HEK293T (cell line): ENCODE results near the gene SAYSD1.

Experiments used
- CTCF ChIA-PET: fragments of 350-600 bp; formaldehyde crosslinking; extraction: SDS; loops from one replicate; lab custom pipeline; 2021; ENCODE audit warnings: antibody characterized with exemption, inconsistent platforms; lab: Yijun Ruan, JAX
- POLR2A ChIA-PET: fragments of 350-600 bp; formaldehyde crosslinking; extraction: SDS; loops from one replicate; lab custom pipeline; 2020; ENCODE audit warnings: antibody characterized with exemption, inconsistent platforms; lab: Yijun Ruan, JAX
- DNase-seq: peaks from one replicate; pipeline ENCODE4 v3.0.0; 2012; ENCODE audit warnings: mixed read lengths; ENCODE audit errors: extremely low spot score
- ARNT ChIP-seq: fragments of 450-650 bp; IDR thresholded peaks from 2 replicates; pipeline ENCODE4 v1.6.1; 2017; ENCODE audit warnings: mild to moderate bottlenecking
- BHLHE40 ChIP-seq: fragments of 450-650 bp; IDR thresholded peaks from 2 replicates; pipeline ENCODE4 v1.6.1; 2016; ENCODE audit warnings: mild to moderate bottlenecking, moderate library complexity, borderline replicate concordance
- CTBP1 ChIP-seq: fragments of 450-650 bp; IDR thresholded peaks from 2 replicates; pipeline ENCODE4 v1.6.1; 2016; ENCODE audit warnings: borderline replicate concordance
- ELF4 ChIP-seq: fragments of 450-650 bp; IDR thresholded peaks from 2 replicates; pipeline ENCODE4 v1.6.1; 2017; ENCODE audit warnings: antibody characterized with exemption
- FOXA1 ChIP-seq: fragments of 450-650 bp; IDR thresholded peaks from 2 replicates; pipeline ENCODE4 v1.6.1; 2016; ENCODE audit warnings: mild to moderate bottlenecking
- FOXK2 ChIP-seq: fragments of 450-650 bp; IDR thresholded peaks from 2 replicates; pipeline ENCODE4 v1.6.1; 2016; ENCODE audit warnings: mild to moderate bottlenecking
- FOXM1 ChIP-seq: fragments of 450-650 bp; IDR thresholded peaks from 2 replicates; pipeline ENCODE4 v1.6.1; 2017; ENCODE audit warnings: mild to moderate bottlenecking, borderline replicate concordance
- HDGF ChIP-seq: fragments of 450-650 bp; IDR thresholded peaks from 2 replicates; pipeline ENCODE4 v1.6.1; 2017; ENCODE audit warnings: antibody characterized with exemption, borderline replicate concordance
- L3MBTL2 ChIP-seq: fragments of 450-650 bp; conservative IDR thresholded peaks from 2 replicates; pipeline ENCODE4 v1.6.1; 2016; ENCODE audit warnings: mild to moderate bottlenecking
- LEF1 ChIP-seq: fragments of 450-650 bp; IDR thresholded peaks from 2 replicates; pipeline ENCODE4 v1.6.1; 2017; ENCODE audit warnings: mild to moderate bottlenecking, borderline replicate concordance
- NFRKB ChIP-seq: fragments of 450-650 bp; IDR thresholded peaks from 2 replicates; pipeline ENCODE4 v1.6.1; 2016; ENCODE audit warnings: mild to moderate bottlenecking, moderate library complexity
- SP1 ChIP-seq: fragments of 450-650 bp; IDR thresholded peaks from 2 replicates; pipeline ENCODE4 v1.6.1; 2017
- SUZ12 ChIP-seq: fragments of 450-650 bp; IDR thresholded peaks from 2 replicates; pipeline ENCODE4 v1.6.1; 2016; ENCODE audit warnings: mild to moderate bottlenecking
- TARDBP ChIP-seq: fragments of 450-650 bp; IDR thresholded peaks from 2 replicates; pipeline ENCODE4 v1.6.1; 2016
- ZNF384 ChIP-seq: fragments of 450-650 bp; IDR thresholded peaks from 2 replicates; pipeline ENCODE4 v1.6.1; 2016
- TF ChIP-seq, protein P1 (sequence below): fragments of 450-650 bp; IDR thresholded peaks from 2 replicates; pipeline ENCODE4 v1.6.1; 2016

The SAYSD1 gene

DNA sequence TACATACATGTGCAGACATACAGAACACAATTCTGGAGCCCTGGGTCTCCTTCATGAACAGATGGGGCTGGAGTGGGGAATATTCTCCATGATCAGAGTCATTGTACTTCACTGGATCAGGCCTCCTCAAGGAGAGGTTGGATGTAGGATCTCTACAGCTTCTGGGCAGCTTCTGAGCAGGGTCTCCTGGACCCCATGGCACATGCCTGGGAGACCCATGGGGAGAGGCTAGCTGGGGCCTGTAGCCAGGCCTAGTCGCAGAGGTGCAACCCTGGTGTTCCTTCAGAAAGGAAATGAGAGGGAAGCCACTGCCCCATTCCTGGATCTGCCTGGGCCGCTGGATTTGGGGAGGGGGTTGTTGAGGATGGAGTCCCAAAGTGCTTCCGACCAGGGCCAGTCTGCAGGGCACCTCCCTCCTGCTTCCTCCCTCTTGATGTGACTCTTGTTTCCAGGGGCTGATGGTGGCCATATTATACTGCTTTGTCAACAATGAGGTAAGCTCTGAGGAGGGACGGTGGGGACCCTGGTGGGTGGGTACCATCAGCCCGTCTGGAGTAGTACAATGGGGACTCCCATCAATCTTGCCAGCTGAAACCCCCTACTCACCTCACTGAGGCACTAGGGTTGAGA is 34.6 kb downstream of the SAYSD1 start:
- ChIA-PET POLR2A (no interaction called here), CTCF (no interaction called here)
- DNase-seq: no peak
- TF ChIP-seq TARDBP (no peak), NFRKB (no peak), ARNT (no peak), LEF1 (no peak), FOXA1 (no peak), FOXK2 (no peak), CTBP1 (no peak), ELF4 (no peak), L3MBTL2 (no peak), SUZ12 (no peak), ZNF384 (no peak)
- TF ChIP-seq, protein P1, sequence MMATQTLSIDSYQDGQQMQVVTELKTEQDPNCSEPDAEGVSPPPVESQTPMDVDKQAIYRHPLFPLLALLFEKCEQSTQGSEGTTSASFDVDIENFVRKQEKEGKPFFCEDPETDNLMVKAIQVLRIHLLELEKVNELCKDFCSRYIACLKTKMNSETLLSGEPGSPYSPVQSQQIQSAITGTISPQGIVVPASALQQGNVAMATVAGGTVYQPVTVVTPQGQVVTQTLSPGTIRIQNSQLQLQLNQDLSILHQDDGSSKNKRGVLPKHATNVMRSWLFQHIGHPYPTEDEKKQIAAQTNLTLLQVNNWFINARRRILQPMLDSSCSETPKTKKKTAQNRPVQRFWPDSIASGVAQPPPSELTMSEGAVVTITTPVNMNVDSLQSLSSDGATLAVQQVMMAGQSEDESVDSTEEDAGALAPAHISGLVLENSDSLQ: no peak

GRCh38 chr6:39079197-39080125 is 35.5 kb downstream of the SAYSD1 start:
- POLR2A ChIA-PET: no interaction called here
- CTCF ChIA-PET: no interaction called here
- TF ChIP-seq SUZ12 (no peak), TARDBP (no peak), FOXK2 (no peak), HDGF (no peak), FOXM1 (no peak), ZNF384 (no peak), FOXA1 (no peak), L3MBTL2 (no peak), SP1 (no peak), BHLHE40 (no peak), NFRKB (no peak)
- no peak for DNase-seq

GRCh38 chr6:39078695-39079094 is 36.3 kb downstream of the SAYSD1 start:
- ChIA-PET POLR2A (no interaction called here), CTCF (no interaction called here)
- TF ChIP-seq CTBP1 (no peak), ELF4 (no peak), LEF1 (no peak), NFRKB (no peak), FOXM1 (no peak), FOXA1 (no peak), TARDBP (no peak), ZNF384 (no peak), SUZ12 (no peak), ARNT (no peak)
- TF ChIP-seq, protein P1: no peak
- no peak for DNase-seq

DNA sequence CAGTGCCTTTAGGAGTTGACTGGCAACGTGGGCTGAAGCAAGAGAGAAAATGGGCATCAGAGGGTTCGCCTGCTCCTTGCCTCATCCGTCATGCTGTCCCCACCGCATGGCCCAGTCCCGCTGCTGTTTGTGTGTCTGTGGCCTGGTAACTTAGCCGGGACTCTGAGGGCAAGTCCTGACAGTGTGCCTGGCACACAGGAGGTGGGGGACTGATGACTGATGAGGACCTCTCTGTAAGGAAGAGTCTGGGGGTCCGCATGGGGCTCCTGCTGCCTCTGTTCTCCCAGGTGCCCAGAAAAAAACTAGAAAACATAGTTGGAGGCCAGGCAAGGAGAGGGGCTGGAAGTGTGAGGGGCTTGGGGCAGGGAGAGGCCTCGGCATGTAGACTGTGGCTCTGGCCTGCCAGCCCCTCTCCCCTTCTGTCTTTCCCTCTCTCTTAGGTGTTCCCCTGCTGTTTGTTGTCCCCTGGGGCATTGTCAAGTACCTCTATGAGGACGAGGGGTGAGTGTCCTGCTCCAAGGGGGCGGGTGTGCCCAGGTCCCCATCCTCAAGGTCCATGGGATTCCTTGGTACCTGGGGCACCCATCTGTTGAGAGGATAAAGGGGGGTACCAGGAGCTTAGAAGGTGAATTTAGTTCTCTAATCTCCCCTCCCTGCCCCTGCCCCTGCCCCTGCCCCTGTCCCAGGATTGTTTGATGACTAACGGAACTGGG is 36.9 kb downstream of the SAYSD1 start:
- ChIA-PET CTCF (no interaction called here), POLR2A (no interaction called here)
- DNase-seq: no peak
- TF ChIP-seq NFRKB (no peak), BHLHE40 (no peak), ELF4 (no peak), FOXM1 (no peak), CTBP1 (no peak), TARDBP (no peak), ARNT (no peak), L3MBTL2 (no peak), SP1 (no peak), FOXK2 (no peak), HDGF (no peak)

GRCh38 chr6:39076623-39077535 is 38.1 kb downstream of the SAYSD1 start:
- DNase-seq: no peak
- TF ChIP-seq NFRKB (no peak), SP1 (no peak), ZNF384 (no peak), FOXK2 (no peak), HDGF (no peak), ARNT (no peak), LEF1 (no peak)
- TF ChIP-seq, protein P1: no peak
- ChIA-PET CTCF (interaction anchor here (1.0 kb wide), 1 partner anchor 108 kb away, joined by 3 read pairs; no protein-coding TSS in a partner anchor), POLR2A (no interaction called here)
